Hepatocyte (in vitro differentiated cells): Measurements from ENCODE around the gene CORO1C. TPM values are rescaled to one million over a fixed set of nuclear protein-coding genes. Genes with fewer than 3 reads are reported as not detected.

Source experiments
- DNase-seq: peaks from one replicate; pipeline ENCODE4 v3.0.0-alpha.2; 2016; ENCODE audit warnings: low spot score
- H2AFZ ChIP-seq: fragments of 200-600 bp; sonication (generic); 2 replicates; pipeline ENCODE4 v1.6.0; 2016; ENCODE audit warnings: antibody characterized with exemption, mild to moderate bottlenecking
- H3K27ac ChIP-seq: fragments of 200-600 bp; sonication (generic); 2 replicates; pipeline ENCODE4 v1.5.1; 2016; ENCODE audit warnings: mild to moderate bottlenecking
- H3K27me3 ChIP-seq: fragments of 200-600 bp; sonication (generic); 2 replicates; pipeline ENCODE4 v1.6.1; 2016
- H3K36me3 ChIP-seq: fragments of 200-600 bp; sonication (generic); replicated peaks from 2 replicates; pipeline ENCODE4 v1.5.1; 2016; ENCODE audit warnings: low read depth; ENCODE audit not compliant: insufficient read depth
- H3K4me1 ChIP-seq: fragments of 200-600 bp; sonication (generic); 2 replicates; pipeline ENCODE4 v1.5.1; 2016; ENCODE audit warnings: mild to moderate bottlenecking, moderate library complexity; ENCODE audit not compliant: insufficient read depth
- H3K4me2 ChIP-seq: fragments of 200-600 bp; sonication (generic); 2 replicates; pipeline ENCODE4 v1.6.0; 2016
- H3K4me3 ChIP-seq: fragments of 200-600 bp; sonication (generic); 2 replicates; pipeline ENCODE4 v1.5.1; 2016; ENCODE audit warnings: mild to moderate bottlenecking
- H3K79me2 ChIP-seq: fragments of 200-600 bp; sonication (generic); 2 replicates; pipeline ENCODE4 v1.6.0; 2017; ENCODE audit warnings: mild to moderate bottlenecking
- H3K9me2 ChIP-seq: fragments of 200-600 bp; sonication (generic); replicated peaks from 2 replicates; pipeline ENCODE4 v1.6.0; 2017; ENCODE audit warnings: mild to moderate bottlenecking; ENCODE audit not compliant: insufficient read depth
- H3K9me3 ChIP-seq: fragments of 200-600 bp; sonication (generic); 2 replicates; pipeline ENCODE4 v1.5.1; 2016; ENCODE audit warnings: low read depth, mild to moderate bottlenecking
- H4K20me1 ChIP-seq: fragments of 200-600 bp; sonication (generic); 2 replicates; pipeline ENCODE4 v1.6.0; 2016; ENCODE audit warnings: mild to moderate bottlenecking; ENCODE audit not compliant: insufficient read depth, poor library complexity, severe bottlenecking
- CTCF ChIP-seq: fragments of 200-600 bp; sonication (generic); IDR thresholded peaks from 2 replicates; pipeline ENCODE4 v1.5.1; 2016; ENCODE audit warnings: antibody characterized with exemption, mild to moderate bottlenecking; ENCODE audit not compliant: poor library complexity
- EZH2 ChIP-seq: fragments of 200-600 bp; sonication (generic); IDR thresholded peaks from 2 replicates; pipeline ENCODE4 v1.6.1; 2016; ENCODE audit warnings: antibody characterized with exemption, mild to moderate bottlenecking, borderline replicate concordance
- EZH2phosphoT487 ChIP-seq: fragments of 200-600 bp; sonication (generic); IDR thresholded peaks from one replicate; pipeline ENCODE4 v1.6.1; 2018; ENCODE audit warnings: antibody characterized with exemption, mild to moderate bottlenecking, low read depth, moderate library complexity; ENCODE audit not compliant: unreplicated experiment, severe bottlenecking
- WGBS: methylation state at CpG from one replicate; pipeline ENCODE4 v1.1.6; 2016; ENCODE audit warnings: low lambda C conversion rate; ENCODE audit errors: missing lambda C conversion rate; 5-methylcytosine and 5-hydroxymethylcytosine counted together
- microRNA-seq: library from miRNA; unstranded; fragments of <30 nt; microRNA quantifications from one replicate; pipeline ENCODE4, GENCODE V29; 2017
- polyA plus RNA-seq: library from polyadenylated mRNA; unstranded; fragments of >200 nt; fragmentation: Nextera tagmentation; extraction: Ambion mirVana; gene quantifications from 2 replicates; pipeline ENCODE4 v1.2.1, GENCODE V29; 2016
- small RNA-seq: library from RNA; depleted of rRNA; stranded (forward); fragments of <200 nt; gene quantifications from one replicate; pipeline ENCODE3, GENCODE V24; 2014
- total RNA-seq: library from RNA; depleted of rRNA; stranded (reverse); fragments of >200 nt; gene quantifications from 2 replicates; pipeline ENCODE4 v1.2.3, GENCODE V29; 2014

The CORO1C gene
- total and polyA plus RNA-seq, 2 experiments from 2014 or later: 110 to 137 TPM

GRCh38 chr12:108597559-108598471 lies 133.5 kb downstream of the CORO1C start, which contains the start of gene TMEM119:
TSS of gene TMEM119 (minus strand) at chr12:108598084. CDS start at chr12:108592383, 5,701 bp downstream.
- H3K27ac ChIP-seq: peak within 1 kb of the TSS; percentile 90
- H3K36me3 ChIP-seq: no peaks in the 10 kb centered on the region
- WGBS: 37% methylated on average over 19 of the region's 27 CpGs
- peak within 1 kb of the TSS; percentile 25 for H3K4me3 ChIP-seq
- peak within 1 kb of the TSS; percentile 82 for H3K4me2 ChIP-seq
- H3K79me2 ChIP-seq: peaks cover 39% of the 10 kb centered on the region
- no peaks in the 10 kb centered on the region for H3K9me3 ChIP-seq
- H3K9me2 ChIP-seq: no peaks in the 10 kb centered on the region
- peaks cover 8% of the 10 kb centered on the region for H3K4me1 ChIP-seq
- H4K20me1 ChIP-seq: no peaks in the 10 kb centered on the region
- H3K27me3 ChIP-seq: no peaks in the 10 kb centered on the region
- H2AFZ ChIP-seq: no peak within 1 kb of the TSS
- DNase-seq: peak; percentile 73
- TF ChIP-seq CTCF: no peak
- no peak for TF ChIP-seq EZH2phosphoT487
- no peak for TF ChIP-seq EZH2

- H3K36me3 ChIP-seq: no peaks in the 10 kb centered on the region
- H4K20me1 ChIP-seq: no peaks in the 10 kb centered on the region
- no peaks in the 10 kb centered on the region for H3K9me3 ChIP-seq
- 60% methylated on average over 7 of the region's 10 CpGs for WGBS
- no peak for TF ChIP-seq EZH2
- H3K79me2 ChIP-seq: peaks cover 39% of the 10 kb centered on the region
- H3K4me2 ChIP-seq: peak overlapping the region; percentile 82
- H3K27ac ChIP-seq: peak overlapping the region; percentile 90
- no peak overlapping the region for H2AFZ ChIP-seq
- H3K4me3 ChIP-seq: peak overlapping the region; percentile 25
- peaks cover 8% of the 10 kb centered on the region for H3K4me1 ChIP-seq
- H3K9me2 ChIP-seq: no peaks in the 10 kb centered on the region
- H3K27me3 ChIP-seq: no peaks in the 10 kb centered on the region
- DNase-seq: no peak
Observed at GRCh38 chr12:108596854-108597558, 134.3 kb downstream of the CORO1C start.

GRCh38 chr12:108595711-108596647 lies 135.3 kb downstream of the CORO1C start:
- Histone ChIP-seq H3K4me2 (peak overlapping the region; percentile 82), H3K4me1 (peaks cover 8% of the 10 kb centered on the region)
- WGBS: 73% methylated on average over 17 of the region's 17 CpGs

More at GRCh38 chr12:108595711-108596647, 135.3 kb downstream of the CORO1C start:
- no peak overlapping the region for H2AFZ ChIP-seq
- H3K9me2 ChIP-seq: no peaks in the 10 kb centered on the region
- no peaks in the 10 kb centered on the region for H3K36me3 ChIP-seq
- no peaks in the 10 kb centered on the region for H4K20me1 ChIP-seq
- peak overlapping the region; percentile 16 for H3K4me3 ChIP-seq
- TF ChIP-seq EZH2: no peak
- no peak for TF ChIP-seq EZH2phosphoT487
- TF ChIP-seq CTCF: no peak
- peak overlapping the region; percentile 90 for H3K27ac ChIP-seq
- H3K27me3 ChIP-seq: no peaks in the 10 kb centered on the region
- H3K79me2 ChIP-seq: peaks cover 39% of the 10 kb centered on the region
- no peaks in the 10 kb centered on the region for H3K9me3 ChIP-seq
- no peak for DNase-seq

Small RNA genes lying within 50 kb of the gene (microRNA-seq; reads per million reads assigned to microRNA genes)
- not detected for gene MIR4496

Small RNA genes lying within 50 kb of the gene (small RNA-seq; reads per million reads assigned to genes)
- gene AC087893.2 (not detected), gene RF00019 (not detected), gene RF00561 (not detected), gene RNU7-169P (not detected)

Other genes with a start within 250 kb of the CORO1C start
- 6.3 and 6.4 TPM in 2 replicates for gene FICD, start 216.2 kb downstream of the CORO1C start, total RNA-seq
- gene FICD, start 216.2 kb downstream of the CORO1C start, polyA plus RNA-seq: 6.2 and 6.7 TPM in 2 replicates
- 41.0 and 60.4 TPM in 2 replicates for gene SART3, start 170.3 kb downstream of the CORO1C start, total RNA-seq
- gene SART3, start 170.3 kb downstream of the CORO1C start, polyA plus RNA-seq: 20.0 and 25.0 TPM in 2 replicates
- 107 and 116 TPM in 2 replicates for gene ISCU, start 168.9 kb downstream of the CORO1C start, total RNA-seq
- gene ISCU, start 168.9 kb downstream of the CORO1C start, polyA plus RNA-seq: 149 and 169 TPM in 2 replicates
- gene TMEM119, start 133.4 kb downstream of the CORO1C start, total RNA-seq: 69.7 and 70.1 TPM in 2 replicates
- gene TMEM119, start 133.4 kb downstream of the CORO1C start, polyA plus RNA-seq: 54.4 and 59.6 TPM in 2 replicates
- gene SELPLG, start 97.6 kb downstream of the CORO1C start, total RNA-seq: 0.37 and 0.72 TPM in 2 replicates
- 1.5 and 1.8 TPM in 2 replicates for gene SELPLG, start 97.6 kb downstream of the CORO1C start, polyA plus RNA-seq
- 8.2 and 8.9 TPM in 2 replicates for gene SSH1, start 126.1 kb upstream of the CORO1C start, total RNA-seq
- gene SSH1, start 126.1 kb upstream of the CORO1C start, polyA plus RNA-seq: 7.4 and 12.2 TPM in 2 replicates
- gene DAO, start 148.6 kb upstream of the CORO1C start, total RNA-seq: 0.90 and 2.2 TPM in 2 replicates
- 0.41 and 0.88 TPM in 2 replicates for gene DAO, start 148.6 kb upstream of the CORO1C start, polyA plus RNA-seq